Endodermal cell (in vitro differentiated cells): ENCODE results near the gene ALAS1. TPM values are rescaled to one million over a fixed set of nuclear protein-coding genes. Genes with fewer than 3 reads are reported as not detected.
A peak's percentile ranks its signal among the peaks of the same experiment; 100 is the strongest.

Experiments
- DNase-seq: peaks from one replicate; pipeline ENCODE4 v3.0.0-alpha.2; 2017
- H3K27ac ChIP-seq: 2 replicates; pipeline ENCODE4 v1.5.1; 2013; ENCODE audit warnings: mild to moderate bottlenecking, low read depth, low read length, moderate library complexity
- H3K27me3 ChIP-seq: 2 replicates; pipeline ENCODE4 v1.6.1; 2013; ENCODE audit warnings: mild to moderate bottlenecking, low read length, moderate library complexity; ENCODE audit not compliant: insufficient read depth, control insufficient read depth, poor library complexity, severe bottlenecking
- H3K36me3 ChIP-seq: 2 replicates; pipeline ENCODE4 v1.7.0; 2013; ENCODE audit warnings: mild to moderate bottlenecking, low read length, moderate library complexity; ENCODE audit not compliant: control insufficient read depth, insufficient read depth
- H3K4me1 ChIP-seq: one replicate; pipeline ENCODE4 v1.7.0; 2013; ENCODE audit warnings: low read length; ENCODE audit not compliant: control insufficient read depth, insufficient read depth
- H3K4me3 ChIP-seq: 2 replicates; pipeline ENCODE4 v1.5.1; 2013; ENCODE audit warnings: mild to moderate bottlenecking, low read length, moderate library complexity
- H3K9ac ChIP-seq: 2 replicates; pipeline ENCODE4 v1.6.1; 2013; ENCODE audit warnings: mild to moderate bottlenecking, low read length, moderate library complexity; ENCODE audit not compliant: poor library complexity, severe bottlenecking; ENCODE audit errors: extremely low read depth
- H3K9me3 ChIP-seq: 2 replicates; pipeline ENCODE4 v1.6.1; 2013; ENCODE audit warnings: mild to moderate bottlenecking, low read length, moderate library complexity; ENCODE audit not compliant: control insufficient read depth
- H3K27ac Mint-ChIP-seq: 2 replicates; pipeline ENCODE4 v1.8.0; 2020; ENCODE audit warnings: mixed read lengths
- H3K27me3 Mint-ChIP-seq: 2 replicates; pipeline ENCODE4 v1.8.0; 2021; ENCODE audit warnings: mild to moderate bottlenecking, mixed read lengths; ENCODE audit not compliant: insufficient read depth
- H3K36me3 Mint-ChIP-seq: 2 replicates; pipeline ENCODE4 v1.8.0; 2020; ENCODE audit warnings: low read depth, mixed read lengths
- H3K4me1 Mint-ChIP-seq: 2 replicates; pipeline ENCODE4 v1.8.0; 2020; ENCODE audit warnings: mixed read lengths
- H3K4me3 Mint-ChIP-seq: 2 replicates; pipeline ENCODE4 v1.8.0; 2020; ENCODE audit warnings: mild to moderate bottlenecking, moderate library complexity, mixed read lengths
- H3K9me3 Mint-ChIP-seq: 2 replicates; pipeline ENCODE4 v1.8.0; 2020; ENCODE audit warnings: mild to moderate bottlenecking, mixed read lengths
- CTCF ChIP-seq: fragments of 200-600 bp; sonication (generic); conservative IDR thresholded peaks from 2 replicates; pipeline ENCODE4 v1.5.0; 2021; ENCODE audit warnings: antibody characterized with exemption, mild to moderate bottlenecking
- WGBS, 2 experiments: methylation state at CpG; one replicate each; pipeline versions ENCODE4 v1.1.5 to v1.1.7; 2013; ENCODE audit warnings: missing lambda C conversion rate in 2 of 2, mixed read lengths in 1 of 2; ENCODE audit not compliant: insufficient coverage in 1 of 2, insufficient read length in 1 of 2; 5-methylcytosine and 5-hydroxymethylcytosine counted together
- total RNA-seq, 2 donors: library from RNA; stranded (reverse); fragmentation: NEBNext Ultra II Directional in 1 of 2; extraction: Animal tissue kit (Norgen Biotek cat#: 25700) in 1 of 2; gene quantifications; 2 replicates in 1 of 2; 3 replicates in 1 of 2; pipeline ENCODE4 v1.2.1, GENCODE V29; 2021

Gene ALAS1
- total RNA-seq, 2 donors from 2014 or later, result 33.6 to 50.1 TPM

GRCh38 chr3:52226229-52226817, 28.4 kb downstream of the ALAS1 start:
- H3K4me3 Mint-ChIP-seq, result no peak overlapping the region
- TF ChIP-seq CTCF, result no peak
- H3K9me3 ChIP-seq, result no peaks in the 10 kb centered on the region
- peak overlapping the region; percentile 1 for H3K27ac Mint-ChIP-seq
- peaks cover 18% of the 10 kb centered on the region for H3K36me3 Mint-ChIP-seq
- H3K4me1 ChIP-seq, result no peaks in the 10 kb centered on the region
- H3K4me1 Mint-ChIP-seq, result no peaks in the 10 kb centered on the region
- H3K27ac ChIP-seq, result no peak overlapping the region
- H3K4me3 ChIP-seq, result no peak overlapping the region
- H3K9me3 Mint-ChIP-seq, result no peaks in the 10 kb centered on the region
- peaks cover 13% of the 10 kb centered on the region for H3K36me3 ChIP-seq
- no peaks in the 10 kb centered on the region for H3K27me3 ChIP-seq
- 90 to 93% methylated on average over 5 of the region's 5 CpGs for WGBS, 2 experiments
- H3K9ac ChIP-seq, result no peak overlapping the region
- DNase-seq, result peak; percentile 44
- no peaks in the 10 kb centered on the region for H3K27me3 Mint-ChIP-seq

- Mint-ChIP-seq H3K36me3 (peaks cover 23% of the 10 kb centered on the region), H3K4me3 (no peak overlapping the region), H3K27me3 (no peaks in the 10 kb centered on the region), H3K4me1 (no peaks in the 10 kb centered on the region), H3K27ac (no peak overlapping the region), H3K9me3 (no peaks in the 10 kb centered on the region)
- Histone ChIP-seq H3K4me3 (no peak overlapping the region), H3K27ac (no peak overlapping the region), H3K36me3 (peaks cover 18% of the 10 kb centered on the region), H3K9ac (no peak overlapping the region), H3K4me1 (no peaks in the 10 kb centered on the region), H3K9me3 (no peaks in the 10 kb centered on the region), H3K27me3 (no peaks in the 10 kb centered on the region)
- no peak for DNase-seq
- no peak for TF ChIP-seq CTCF
- 78 to 87% methylated on average over 3 to 4 of the region's 4 CpGs for WGBS, 2 experiments
Observed at GRCh38 chr3:52227117-52227516, 29.2 kb downstream of the ALAS1 start.

- no peaks in the 10 kb centered on the region for H3K9me3 Mint-ChIP-seq
- H3K4me1 Mint-ChIP-seq, result no peaks in the 10 kb centered on the region
- Histone ChIP-seq H3K27me3 (no peaks in the 10 kb centered on the region), H3K9me3 (no peaks in the 10 kb centered on the region), H3K4me1 (no peaks in the 10 kb centered on the region), H3K4me3 (no peak overlapping the region), H3K9ac (no peak overlapping the region), H3K36me3 (peaks cover 18% of the 10 kb centered on the region), H3K27ac (peak overlapping the region; percentile 32)
- H3K27ac Mint-ChIP-seq, result no peak overlapping the region
- no peak for DNase-seq
- no peaks in the 10 kb centered on the region for H3K27me3 Mint-ChIP-seq
- H3K36me3 Mint-ChIP-seq, result peaks cover 23% of the 10 kb centered on the region
- no peak for TF ChIP-seq CTCF
- 78 to 87% methylated on average over 4 to 7 of the region's 7 CpGs for WGBS, 2 experiments
- H3K4me3 Mint-ChIP-seq, result no peak overlapping the region
Observed at GRCh38 chr3:52227766-52228165, 29.8 kb downstream of the ALAS1 start.
